Mucosa of rectum (tissue), 2 donors: Measurements from ENCODE around the gene ZNF138.
"Not testable (repeated sequence)": the region's sequence is repeated elsewhere in the genome, so short reads cannot be mapped to it uniquely, and the experiment has no call there.

Source experiments
- H3K27ac ChIP-seq, 2 donors: one replicate each; pipeline ENCODE4 v1.7.0; 2013; ENCODE audit warnings: inconsistent platforms in 2 of 2, low read depth in 2 of 2, low read length in 2 of 2
- H3K27me3 ChIP-seq, 2 donors: one replicate each; pipeline ENCODE4 v1.7.0; 2013; ENCODE audit warnings: low read length in 2 of 2; ENCODE audit not compliant: control insufficient read depth in 2 of 2, insufficient read depth in 2 of 2
- H3K36me3 ChIP-seq, 2 donors: one replicate each; pipeline ENCODE4 v1.7.0; 2013; ENCODE audit warnings: low read length in 2 of 2; ENCODE audit not compliant: control insufficient read depth in 2 of 2, insufficient read depth in 2 of 2
- H3K4me1 ChIP-seq, 2 donors: one replicate each; pipeline ENCODE4 v1.7.0; 2013; ENCODE audit warnings: low read length in 2 of 2, mild to moderate bottlenecking in 1 of 2; ENCODE audit not compliant: control insufficient read depth in 2 of 2, insufficient read depth in 2 of 2
- H3K4me3 ChIP-seq, 2 donors: one replicate each; pipeline ENCODE4 v1.7.0; 2013; ENCODE audit warnings: low read length in 2 of 2
- H3K9ac ChIP-seq, 2 donors: one replicate each; pipeline ENCODE4 v1.7.0; 2013; ENCODE audit warnings: low read length in 2 of 2, low read depth in 1 of 2, mild to moderate bottlenecking in 1 of 2
- H3K9me3 ChIP-seq, 2 donors: one replicate each; pipeline ENCODE4 v1.7.0; 2013; ENCODE audit warnings: low read length in 2 of 2; ENCODE audit not compliant: control insufficient read depth in 2 of 2
- donor health status: healthy.
- donor health status: Normal muscosa, but diverticular disease.

The ZNF138 gene

DNA sequence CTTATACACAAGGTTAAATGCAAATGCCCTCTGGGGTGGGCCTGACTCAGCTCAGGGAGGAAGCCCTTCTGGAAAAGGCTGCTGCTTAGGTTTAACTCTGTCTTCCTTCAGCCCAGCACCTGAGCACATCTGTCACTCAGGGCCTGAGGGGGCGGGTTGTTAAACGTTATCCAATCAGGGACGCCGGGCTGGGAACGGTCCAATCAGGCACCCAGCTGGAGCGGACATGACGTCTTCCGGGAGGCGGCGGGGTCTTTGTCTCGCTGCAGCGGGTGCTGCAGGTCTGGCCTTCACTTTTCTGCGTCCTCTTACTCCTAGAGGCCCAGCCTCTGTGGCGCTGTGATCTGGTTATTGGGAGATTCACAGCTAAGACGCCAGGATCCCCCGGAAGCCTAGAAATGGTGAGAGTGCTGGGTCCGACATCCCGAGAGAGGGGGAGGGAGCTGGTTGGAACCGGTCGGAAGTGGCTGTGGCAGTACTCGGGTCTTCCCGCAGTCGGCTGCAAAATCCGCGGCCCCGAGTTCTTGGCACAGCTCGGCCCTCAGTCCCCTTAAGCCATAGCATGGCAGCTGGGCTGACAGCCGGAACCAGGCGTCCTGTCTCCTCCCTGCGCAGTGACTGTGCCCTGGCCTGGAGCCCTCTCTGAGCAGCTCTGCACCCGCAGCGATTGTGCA lies at the start of gene ZNF138:
Gene ZNF138 (plus strand): TSS at position 258 of the 674 bp plus-strand sequence. CDS start 141 bp downstream, at position 399.
- Histone ChIP-seq H3K4me1 (peaks cover 0 to 9% of the 10 kb centered on the region in 2 donors), H3K9ac (peak within 1 kb of the TSS; percentile 87 to 89), H3K9me3 (no peaks in the 10 kb centered on the region), H3K27ac (peak within 1 kb of the TSS; percentile 84 to 87), H3K27me3 (no peaks in the 10 kb centered on the region), H3K36me3 (peaks cover 0 to 1% of the 10 kb centered on the region in 2 donors), H3K4me3 (peak within 1 kb of the TSS; percentile 87 to 94)

- Histone ChIP-seq H3K9me3 (peaks cover 0 to 3% of the 10 kb centered on the region in 2 donors), H3K9ac (no peak overlapping the region), H3K4me1 (no peaks in the 10 kb centered on the region), H3K4me3 (no peak overlapping the region), H3K27me3 (no peaks in the 10 kb centered on the region), H3K27ac (no peak overlapping the region), H3K36me3 (no peaks in the 10 kb centered on the region)
These were observed 49.5 kb upstream of the ZNF138 start for GRCh38 chr7:64744680-64745079.

DNA sequence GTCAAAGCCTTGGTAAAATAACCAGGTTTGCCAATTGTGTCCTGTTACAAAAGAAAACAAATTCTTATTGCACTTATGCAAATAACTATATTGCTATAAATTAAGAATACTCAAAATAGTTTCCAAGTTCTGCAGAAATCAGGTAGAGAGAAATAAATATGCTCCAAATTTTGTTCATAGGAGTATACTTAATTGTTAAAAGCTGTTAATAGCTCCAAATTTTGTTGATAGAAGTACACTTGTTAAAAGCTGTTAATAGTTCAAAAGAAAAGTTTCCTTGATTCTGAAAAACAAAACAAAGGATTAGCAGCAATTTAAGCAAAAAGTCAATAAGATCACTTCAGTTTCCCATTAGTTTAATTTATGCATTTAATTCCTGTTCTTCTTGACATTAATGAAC lies 46.4 kb upstream of the ZNF138 start:
- Histone ChIP-seq H3K27ac (no peak overlapping the region), H3K9ac (no peak overlapping the region), H3K4me1 (no peaks in the 10 kb centered on the region), H3K27me3 (no peaks in the 10 kb centered on the region), H3K9me3 (peaks cover 0 to 3% of the 10 kb centered on the region in 2 donors), H3K4me3 (no peak overlapping the region), H3K36me3 (no peaks in the 10 kb centered on the region)

- Histone ChIP-seq H3K9me3 (peaks cover 0 to under 1% of the 10 kb centered on the region in 2 donors), H3K4me3 (no peak overlapping the region), H3K4me1 (no peaks in the 10 kb centered on the region), H3K27me3 (no peaks in the 10 kb centered on the region), H3K36me3 (no peaks in the 10 kb centered on the region), H3K9ac (no peak overlapping the region), H3K27ac (no peak overlapping the region)
These were observed 41.2 kb upstream of the ZNF138 start for GRCh38 chr7:64753032-64753431.

GRCh38 chr7:64755865-64756264 lies 38.4 kb upstream of the ZNF138 start:
- Histone ChIP-seq H3K9me3 (no peaks in the 10 kb centered on the region), H3K27ac (no peak overlapping the region), H3K36me3 (no peaks in the 10 kb centered on the region), H3K27me3 (no peaks in the 10 kb centered on the region), H3K4me1 (no peaks in the 10 kb centered on the region), H3K9ac (no peak overlapping the region), H3K4me3 (no peak overlapping the region)

DNA sequence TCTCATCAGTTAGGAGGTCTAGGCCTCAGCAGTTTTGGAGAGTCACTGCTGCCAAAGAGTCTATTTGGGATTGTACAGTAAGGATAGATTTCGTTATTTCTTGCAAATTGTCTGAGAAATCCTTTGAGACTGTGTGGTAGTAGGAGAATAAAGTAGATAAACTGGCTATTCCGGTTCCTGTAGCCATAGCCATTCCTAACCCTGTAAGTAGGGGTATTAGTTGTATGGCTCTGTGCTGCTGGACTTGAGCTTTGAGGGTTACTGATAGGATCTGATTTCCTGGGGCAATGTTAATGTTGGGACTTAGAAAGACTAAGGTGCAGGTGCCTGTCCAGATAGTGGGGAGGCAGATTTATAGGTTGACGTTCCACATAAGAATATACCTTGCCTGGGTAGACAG lies 36.1 kb upstream of the ZNF138 start:
- H3K27ac ChIP-seq: no peak overlapping the region

GRCh38 chr7:64768824-64769223 lies 25.4 kb upstream of the ZNF138 start:
- Histone ChIP-seq H3K27ac (no peak overlapping the region), H3K36me3 (no peaks in the 10 kb centered on the region), H3K27me3 (no peaks in the 10 kb centered on the region), H3K9me3 (no peaks in the 10 kb centered on the region), H3K9ac (no peak overlapping the region), H3K4me3 (no peak overlapping the region), H3K4me1 (no peaks in the 10 kb centered on the region)

More for the DNA sequence above, 36.1 kb upstream of the ZNF138 start:
- H3K27me3 ChIP-seq: no peaks in the 10 kb centered on the region
- H3K36me3 ChIP-seq: no peaks in the 10 kb centered on the region
- no peaks in the 10 kb centered on the region for H3K4me1 ChIP-seq
- H3K9me3 ChIP-seq: no peaks in the 10 kb centered on the region
- H3K9ac ChIP-seq: no peak overlapping the region
- H3K4me3 ChIP-seq: no peak overlapping the region

- Histone ChIP-seq H3K36me3 (no peaks in the 10 kb centered on the region), H3K9me3 (no peaks in the 10 kb centered on the region), H3K4me3 (no peak overlapping the region), H3K4me1 (no peaks in the 10 kb centered on the region), H3K27me3 (no peaks in the 10 kb centered on the region), H3K27ac (no peak overlapping the region), H3K9ac (no peak overlapping the region)
These were observed 19.9 kb upstream of the ZNF138 start for GRCh38 chr7:64774204-64774842.

GRCh38 chr7:64775289-64775688 lies 18.9 kb upstream of the ZNF138 start:
- H3K27ac ChIP-seq: no peak overlapping the region

DNA sequence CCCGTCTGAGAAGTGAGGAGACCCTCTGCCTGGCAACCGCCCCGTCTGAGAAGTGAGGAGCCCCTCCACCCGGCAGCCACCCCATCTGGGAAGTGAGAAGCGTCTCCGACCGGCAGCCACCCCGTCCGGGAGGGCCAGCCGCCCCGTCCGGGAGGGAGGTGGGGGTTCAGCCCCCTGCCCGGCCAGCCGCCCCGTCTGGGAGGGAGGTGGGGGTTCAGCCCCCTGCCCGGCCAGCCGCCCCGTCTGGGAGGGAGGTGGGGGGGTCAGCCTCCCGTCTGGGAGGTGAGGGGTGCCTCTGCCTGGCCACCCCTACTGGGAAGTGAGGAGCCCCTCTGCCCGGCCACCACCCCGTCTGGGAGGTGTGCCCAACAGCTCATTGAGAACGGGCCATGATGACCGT lies 9.4 kb upstream of the ZNF138 start:
- not testable (repeated sequence) for H3K27ac ChIP-seq, H3K36me3 ChIP-seq, H3K4me1 ChIP-seq, H3K9ac ChIP-seq, H3K9me3 ChIP-seq, H3K27me3 ChIP-seq, H3K4me3 ChIP-seq

More at GRCh38 chr7:64775289-64775688, 18.9 kb upstream of the ZNF138 start:
- H3K4me3 ChIP-seq: no peak overlapping the region
- no peaks in the 10 kb centered on the region for H3K36me3 ChIP-seq
- no peaks in the 10 kb centered on the region for H3K27me3 ChIP-seq
- no peaks in the 10 kb centered on the region for H3K9me3 ChIP-seq
- no peaks in the 10 kb centered on the region for H3K4me1 ChIP-seq
- H3K9ac ChIP-seq: no peak overlapping the region
